Medulla oblongata (tissue), 1 donor: ENCODE measurements around the gene HCRTR1.

Experiments used
- DNase-seq: peaks from one replicate; pipeline ENCODE4 v3.0.0-alpha.2; 2015; ENCODE audit errors: extremely low spot score

The HCRTR1 gene

DNA sequence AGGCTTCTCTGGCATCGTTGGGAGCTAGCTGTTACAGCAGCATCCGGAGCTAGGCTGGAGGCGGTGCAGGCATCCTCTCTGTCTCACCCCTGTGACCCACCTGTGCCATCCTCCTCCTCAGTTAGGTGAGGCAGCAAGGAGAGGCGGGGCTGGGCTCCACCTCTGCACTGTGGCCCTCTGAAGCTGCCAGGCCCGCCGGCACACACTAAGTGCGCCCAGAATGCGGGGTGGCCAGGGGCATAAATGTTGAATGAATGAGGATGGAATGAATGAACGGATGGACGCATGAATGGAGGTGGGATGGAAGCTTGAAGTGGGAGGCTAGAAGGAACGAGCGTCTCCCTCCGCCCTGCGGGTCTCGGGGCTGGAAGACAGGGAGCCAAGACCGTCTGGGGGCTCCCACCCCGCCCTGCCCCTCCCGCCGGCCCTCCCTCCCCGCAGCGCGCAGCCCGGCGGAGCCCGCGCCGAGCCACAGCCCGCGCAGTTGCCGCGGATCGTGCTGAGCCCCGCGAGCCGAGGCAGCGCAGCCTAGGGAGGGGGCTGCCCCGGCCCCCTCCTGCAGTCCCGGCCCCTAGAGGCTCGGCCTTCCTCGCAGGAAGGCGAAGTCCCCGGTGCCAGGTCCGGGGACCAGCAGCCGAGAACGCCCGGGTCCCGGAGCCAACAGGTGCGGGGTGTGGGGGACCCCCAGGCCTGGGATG is at the start of gene HCRTR1:
TSS of gene HCRTR1 (plus strand) at position 472 of the 698 bp plus-strand sequence. CDS start 1,504 bp downstream, outside the sequence.
- DNase-seq, result no peak

DNA sequence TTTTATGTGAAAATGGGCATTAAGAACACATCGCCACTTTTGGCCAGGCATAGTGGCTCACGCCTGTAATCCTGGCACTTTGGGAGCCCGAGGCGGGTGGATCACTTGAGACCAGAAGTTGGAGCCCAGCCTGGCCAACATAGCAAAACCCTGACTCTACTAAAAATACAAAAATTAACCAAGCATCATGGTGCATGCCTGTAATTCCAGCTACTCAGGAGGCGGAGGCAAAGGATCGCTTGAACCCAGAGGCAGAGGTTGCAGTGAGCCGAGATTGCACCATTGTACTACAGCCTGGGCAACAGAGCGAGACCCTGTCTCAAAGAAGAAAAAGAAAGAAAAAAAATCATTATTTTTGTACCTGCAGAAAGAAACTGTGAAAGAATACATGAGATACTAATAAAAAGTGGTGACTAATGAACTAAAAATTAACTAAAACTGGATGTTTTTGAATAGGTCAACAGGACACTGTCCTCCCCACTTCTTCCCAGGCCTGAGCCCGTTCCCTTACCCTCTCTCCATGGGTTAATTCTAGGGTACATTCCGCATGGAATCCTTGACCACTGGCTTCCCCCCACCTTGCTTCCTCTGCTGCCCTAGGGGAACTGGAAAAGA is 49.4 kb upstream of the HCRTR1 start:
- DNase-seq, result no peak

DNA sequence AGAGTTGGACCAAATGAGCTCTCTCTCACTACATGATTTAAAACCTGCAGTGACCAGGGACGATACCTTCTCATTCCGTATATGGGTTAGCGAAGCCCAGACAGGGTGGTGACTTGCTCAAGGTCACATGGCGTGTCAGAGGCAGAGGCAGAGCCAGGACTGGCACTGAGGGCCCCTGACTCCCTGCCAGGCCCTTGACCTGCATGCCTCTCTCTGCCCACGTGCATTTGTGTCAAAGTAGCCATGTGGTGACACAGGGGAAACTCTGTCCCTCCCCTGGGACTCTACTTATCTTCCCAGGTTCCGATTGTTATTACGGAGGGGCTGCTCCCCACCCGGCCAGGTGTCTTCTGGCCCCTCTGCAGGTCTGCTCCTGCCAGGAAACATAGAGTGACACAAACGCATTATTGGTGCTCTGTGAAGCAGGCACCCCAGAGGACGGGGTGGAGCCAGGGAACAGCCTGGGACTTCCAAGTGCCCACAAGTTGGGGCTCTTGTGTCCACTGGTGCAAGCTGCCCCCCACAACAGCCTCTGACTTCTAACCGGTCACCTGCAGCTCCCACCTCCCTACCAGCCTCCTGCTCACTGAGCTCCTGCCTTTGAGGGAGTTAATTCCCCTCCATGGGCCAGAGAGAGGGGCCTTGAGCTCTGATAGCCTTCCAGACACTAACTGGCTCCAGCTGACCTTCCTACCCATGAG is 48.4 kb upstream of the HCRTR1 start:
- DNase-seq, result no peak

- no peak for DNase-seq
These were observed 47.8 kb upstream of the HCRTR1 start for GRCh38 chr1:31569596-31570173.

DNA sequence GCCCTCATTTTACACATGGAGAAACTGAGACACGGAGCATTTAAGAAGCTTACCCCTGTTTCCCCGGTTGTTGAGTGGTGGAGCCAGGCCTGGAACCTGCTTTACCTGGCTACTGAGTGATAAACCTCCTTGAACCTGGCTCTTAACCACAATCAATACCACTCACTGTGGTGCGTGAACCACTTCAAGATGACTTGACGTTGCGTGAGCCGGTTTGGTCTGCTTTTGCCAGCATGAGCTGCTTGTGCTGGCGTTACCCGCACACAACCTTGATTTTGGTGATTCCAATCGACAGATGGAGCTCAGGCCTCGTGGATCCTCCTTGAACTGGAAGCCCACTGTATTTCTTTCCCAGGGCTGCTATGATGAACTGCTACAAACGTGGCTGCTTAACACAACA is 47.3 kb upstream of the HCRTR1 start:
- no peak for DNase-seq

DNA sequence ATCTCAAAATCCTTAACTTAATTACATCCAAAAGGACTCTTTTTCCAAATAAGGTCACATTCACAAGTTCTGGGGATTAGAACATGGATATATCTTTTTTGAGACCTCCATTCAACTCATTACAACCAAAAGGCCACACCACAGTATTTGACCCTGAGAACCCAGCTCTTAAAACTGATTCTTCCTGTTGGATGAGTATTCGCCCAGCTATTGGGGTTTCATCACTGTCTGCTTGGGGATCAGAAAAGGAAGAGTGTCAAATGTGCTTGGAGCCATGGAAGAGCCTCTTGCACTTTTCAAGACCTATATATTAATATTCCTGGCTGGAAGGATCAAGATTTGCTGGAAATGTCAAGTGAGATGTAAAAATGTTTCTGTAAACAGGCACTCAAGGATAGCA is 46.6 kb upstream of the HCRTR1 start:
- no peak for DNase-seq

GRCh38 chr1:31571340-31572295 is 45.9 kb upstream of the HCRTR1 start:
- no peak for DNase-seq

GRCh38 chr1:31572323-31573104 is 45.0 kb upstream of the HCRTR1 start:
- no peak for DNase-seq

GRCh38 chr1:31573261-31573660 is 44.2 kb upstream of the HCRTR1 start:
- DNase-seq, result no peak

DNA sequence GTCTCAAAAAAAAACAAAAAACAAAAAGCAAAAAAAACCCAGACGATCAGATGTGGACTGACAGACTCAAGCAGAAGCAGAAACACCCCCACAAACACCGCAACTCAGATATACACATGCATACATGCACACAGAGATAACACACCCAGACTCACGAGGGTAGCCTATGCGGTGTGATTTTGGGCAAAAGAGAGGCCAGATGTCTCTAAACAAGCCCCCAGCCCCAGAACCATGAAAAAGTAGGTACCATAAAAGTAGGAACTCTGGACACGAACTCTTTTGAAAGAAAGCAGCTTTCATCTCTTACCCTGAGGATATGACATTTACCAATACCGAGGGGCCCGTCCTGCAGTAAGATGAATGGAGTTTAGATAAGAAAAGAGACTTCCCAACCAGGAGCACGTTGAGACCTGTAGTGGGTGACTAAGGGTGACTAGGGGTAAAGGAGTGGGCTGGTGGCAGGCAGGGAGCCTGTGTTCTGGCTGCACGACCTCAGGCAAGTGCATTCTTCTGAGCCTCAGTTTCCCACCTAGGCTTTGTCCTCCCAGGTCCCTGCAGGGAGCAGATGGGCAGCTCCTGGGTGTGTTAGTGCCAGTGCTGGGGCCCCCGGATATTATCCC is 42.6 kb upstream of the HCRTR1 start:
- no peak for DNase-seq

DNA sequence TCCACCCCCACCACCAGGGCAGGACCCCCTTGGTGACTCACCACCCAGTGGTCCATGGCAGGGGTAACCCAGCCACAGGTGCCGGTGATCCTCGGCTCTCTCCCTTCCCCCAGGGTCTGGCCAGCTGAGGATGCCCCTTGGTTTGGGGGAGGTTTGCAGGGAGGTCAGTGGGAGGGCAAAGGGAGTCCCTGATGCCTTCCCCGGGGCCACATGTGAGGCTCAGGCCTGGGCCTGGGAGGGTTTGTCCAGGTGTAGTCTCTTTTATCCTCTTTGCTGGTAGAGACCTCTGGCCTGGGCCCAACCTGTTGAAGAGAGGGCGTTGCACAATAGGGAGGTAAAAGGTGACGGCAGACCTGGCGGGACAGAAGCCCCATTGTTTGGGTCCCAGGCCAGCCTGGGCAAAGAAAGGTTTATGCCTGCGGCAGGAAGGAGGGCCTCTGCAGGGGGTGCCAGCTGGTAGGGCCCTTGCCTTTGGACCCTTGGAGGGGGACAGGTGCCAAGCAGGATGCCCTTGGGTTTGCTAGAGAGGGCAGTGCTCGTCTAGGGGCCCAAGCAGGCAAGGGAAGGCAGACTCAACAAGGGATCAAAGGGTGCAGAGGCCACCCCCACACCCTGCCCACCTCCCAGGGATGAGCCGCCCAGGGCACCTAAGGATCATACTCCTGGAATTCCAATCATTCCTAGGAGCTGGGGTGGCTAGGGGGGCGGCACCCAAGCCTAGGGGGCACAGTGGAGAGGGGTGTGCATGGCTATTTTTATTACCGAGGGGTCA is 41.9 kb upstream of the HCRTR1 start:
- no peak for DNase-seq

DNA sequence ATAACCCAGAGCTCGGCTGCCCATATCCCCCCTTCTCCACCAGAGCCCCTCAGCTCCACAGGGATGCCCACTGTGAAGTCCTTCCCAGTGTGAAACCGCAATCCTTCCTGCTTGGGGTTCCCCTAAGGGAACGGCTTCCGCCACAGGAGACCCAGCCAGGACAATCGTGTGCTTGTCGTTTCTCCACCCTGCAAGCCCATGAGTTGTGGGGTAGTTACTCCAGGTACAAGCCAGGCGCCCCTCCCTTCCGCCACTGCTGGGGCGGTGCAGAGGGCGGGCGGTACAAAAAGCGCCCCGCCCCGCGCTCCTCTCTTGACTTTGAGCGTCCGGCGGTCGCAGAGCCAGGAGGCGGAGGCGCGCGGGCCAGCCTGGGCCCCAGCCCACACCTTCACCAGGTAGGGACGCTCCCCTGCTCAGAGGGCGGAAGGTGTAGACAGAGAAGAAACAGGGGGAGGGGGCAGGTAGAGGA is 41.3 kb upstream of the HCRTR1 start, which contains the start of gene TINAGL1:
TSS of gene TINAGL1 (plus strand) at position 315 of the 469 bp plus-strand sequence. CDS start 634 bp downstream, outside the sequence.
- DNase-seq, result no peak

GRCh38 chr1:31576743-31577455 is 40.6 kb upstream of the HCRTR1 start:
- no peak for DNase-seq

DNA sequence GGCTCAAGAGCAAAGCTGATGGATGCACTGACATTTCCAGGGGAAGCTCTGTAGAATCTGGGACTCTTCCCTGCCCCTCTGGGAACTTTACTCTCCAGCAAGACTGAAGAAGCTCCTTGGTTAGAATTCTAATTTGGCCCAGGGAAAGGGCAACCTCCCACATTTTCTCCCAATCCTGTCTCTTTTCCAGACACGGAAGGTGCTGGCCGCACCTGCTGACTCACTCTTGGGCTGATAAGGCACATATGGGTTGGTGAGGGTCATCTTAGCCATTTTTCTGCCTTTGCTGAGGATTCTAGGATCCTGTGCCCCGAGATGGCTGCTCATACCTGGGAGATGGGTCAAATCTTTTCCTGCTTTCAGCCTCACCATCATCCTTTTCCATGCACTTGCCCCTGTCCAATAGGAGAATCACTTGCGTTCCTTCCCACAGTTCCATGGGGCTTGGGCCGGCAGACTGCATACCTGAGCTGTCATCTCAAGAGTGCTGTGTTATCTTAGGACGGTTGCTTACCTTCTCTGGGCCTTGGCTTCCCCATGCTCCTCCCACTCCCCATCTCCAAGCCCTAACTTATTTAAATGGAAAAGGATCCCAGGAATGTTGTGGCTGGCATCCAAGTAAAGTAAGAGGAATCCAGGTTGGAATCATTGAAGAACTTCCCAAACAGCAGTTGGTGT is 39.8 kb upstream of the HCRTR1 start:
- DNase-seq, result no peak

DNA sequence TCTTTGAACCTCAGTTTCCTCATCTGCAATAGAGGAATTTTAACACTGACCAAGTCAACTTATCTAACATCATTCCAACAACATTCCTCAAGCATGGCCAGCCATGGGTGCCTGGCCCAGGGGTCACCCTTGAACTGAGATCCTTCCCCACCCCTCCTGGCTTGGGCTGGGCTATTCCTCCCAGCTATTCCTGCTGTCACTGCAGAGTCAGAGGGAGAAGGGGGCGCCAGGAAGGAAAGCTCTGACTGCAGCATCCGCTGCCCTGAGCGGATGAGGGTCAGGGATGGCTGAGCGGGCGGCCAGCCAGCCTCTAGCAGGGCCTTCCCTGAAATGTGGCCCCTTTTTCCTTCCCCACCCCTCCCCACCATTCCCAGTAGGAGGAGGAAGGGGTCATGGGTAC is 38.1 kb upstream of the HCRTR1 start:
- no peak for DNase-seq

DNA sequence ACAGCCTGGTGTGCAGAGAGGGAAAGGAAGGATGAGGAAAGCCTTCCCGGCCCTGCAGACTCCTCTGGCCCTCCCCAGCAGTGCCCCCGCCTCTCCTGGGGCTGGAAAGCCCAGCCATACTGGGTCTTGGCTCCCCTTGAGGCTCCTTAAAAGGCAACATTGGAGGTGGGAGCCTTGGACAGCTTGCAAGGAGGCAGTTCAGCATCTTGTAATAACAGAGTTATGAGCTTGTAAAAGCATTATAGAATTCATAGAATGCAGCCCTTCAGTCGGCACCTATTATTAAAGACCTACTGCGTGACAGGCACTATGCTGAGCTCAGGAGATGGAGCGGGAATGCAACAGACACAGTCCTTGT is 37.0 kb upstream of the HCRTR1 start:
- DNase-seq, result no peak

DNA sequence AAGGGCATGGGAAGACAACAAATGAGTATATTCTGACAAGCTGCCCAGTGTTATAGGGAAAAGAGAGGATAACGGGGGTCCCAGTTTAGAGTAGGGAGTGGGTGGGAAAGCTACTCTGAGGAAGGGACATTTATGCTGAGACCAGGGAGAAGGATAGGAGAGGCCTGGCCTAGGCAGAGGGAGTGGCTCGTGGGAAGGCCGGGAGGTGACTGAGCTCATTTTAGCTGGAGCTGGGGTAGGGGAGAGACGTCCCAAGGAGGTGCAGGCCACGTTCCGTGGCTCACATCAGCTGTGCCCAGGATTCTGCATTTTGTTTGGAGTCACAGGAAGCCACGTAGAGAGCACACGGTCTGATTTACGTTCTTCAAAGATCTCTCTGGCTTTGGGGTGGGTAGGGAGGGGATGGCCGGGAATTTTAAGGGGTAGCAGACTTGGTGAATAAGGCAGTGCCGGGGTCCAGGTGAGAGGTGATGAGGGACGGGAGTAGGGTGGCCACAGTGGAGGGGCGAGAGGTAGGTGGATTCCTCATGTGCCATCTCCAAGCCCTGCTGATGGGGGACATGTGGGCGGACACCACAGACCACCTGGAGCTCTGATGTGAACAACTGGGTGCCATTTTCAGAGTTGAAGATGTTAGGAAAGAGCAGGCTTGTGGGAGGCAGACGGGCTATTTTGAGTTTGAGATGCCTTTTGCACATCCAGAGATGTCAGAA is 36.4 kb upstream of the HCRTR1 start:
- no peak for DNase-seq
